DMS 273 (cell line): ENCODE measurements around the gene HUWE1.

Experiments
- DNase-seq: peaks from one replicate; lab custom pipeline; 2025; ENCODE audit not compliant: unreplicated experiment; lab: John Stamatoyannopoulos, UW

HUWE1 gene

GRCh38 chrX:53694642-53695041 lies 8.1 kb upstream of the HUWE1 start:
- no peak for DNase-seq

- DNase-seq: no peak
These were observed 1.8 kb upstream of the HUWE1 start for GRCh38 chrX:53688300-53688699.

- DNase-seq: peak; percentile 59
These were observed 808 bp downstream of the HUWE1 start for GRCh38 chrX:53685711-53686110.

GRCh38 chrX:53684415-53685192 lies 1.9 kb downstream of the HUWE1 start:
- peak; percentile 37 for DNase-seq

GRCh38 chrX:53683556-53684414 lies 2.7 kb downstream of the HUWE1 start:
- peak; percentile 99 for DNase-seq

- DNase-seq: peak; percentile 75
These were observed 3.5 kb downstream of the HUWE1 start for GRCh38 chrX:53682885-53683555.

- DNase-seq: no peak
These were observed 4.9 kb downstream of the HUWE1 start for GRCh38 chrX:53681661-53682060.

GRCh38 chrX:53678667-53679066 lies 7.9 kb downstream of the HUWE1 start:
- DNase-seq: peak; percentile 48

- DNase-seq: no peak
These were observed 9.2 kb downstream of the HUWE1 start for GRCh38 chrX:53677286-53677685.

GRCh38 chrX:53674581-53674980 lies 11.9 kb downstream of the HUWE1 start:
- DNase-seq: no peak

- DNase-seq: no peak
These were observed 17.3 kb downstream of the HUWE1 start for GRCh38 chrX:53669258-53669657.

GRCh38 chrX:53666171-53666570 lies 20.3 kb downstream of the HUWE1 start:
- DNase-seq: no peak

GRCh38 chrX:53660004-53660403 lies 26.5 kb downstream of the HUWE1 start:
- DNase-seq: peak; percentile 8

- no peak for DNase-seq
These were observed 27.5 kb downstream of the HUWE1 start for GRCh38 chrX:53659039-53659438.

- DNase-seq: no peak
These were observed 29.7 kb downstream of the HUWE1 start for GRCh38 chrX:53656845-53657244.

- no peak for DNase-seq
These were observed 32.1 kb downstream of the HUWE1 start for GRCh38 chrX:53654376-53654775.

GRCh38 chrX:53644751-53645150 lies 41.8 kb downstream of the HUWE1 start:
- no peak for DNase-seq

GRCh38 chrX:53642337-53642736 lies 44.2 kb downstream of the HUWE1 start:
- no peak for DNase-seq

- DNase-seq: no peak
These were observed 47.3 kb downstream of the HUWE1 start for GRCh38 chrX:53639257-53639656.

GRCh38 chrX:53637479-53637878 lies 49.0 kb downstream of the HUWE1 start:
- no peak for DNase-seq

- no peak for DNase-seq
These were observed 55.4 kb downstream of the HUWE1 start for GRCh38 chrX:53631156-53631555.

- DNase-seq: no peak
These were observed 56.3 kb downstream of the HUWE1 start for GRCh38 chrX:53630261-53630660.
